Coronary artery (tissue), 2 donors: ENCODE results near the gene MAVS.

Experiments used
- DNase-seq: peaks from one replicate; pipeline ENCODE4 v3.0.0-alpha.2; 2017; ENCODE audit warnings: low spot score
- H3K27ac ChIP-seq, 2 donors: fragments of 200-600 bp; sonication (generic); one replicate each; pipeline ENCODE4 v1.5.1; 2016 to 2019
- H3K4me3 ChIP-seq: fragments of 200-600 bp; sonication (generic); 2 replicates; pipeline ENCODE4 v1.5.1; 2016; ENCODE audit warnings: mild to moderate bottlenecking, moderate library complexity
- CTCF ChIP-seq: fragments of 200-600 bp; sonication (generic); IDR thresholded peaks from one replicate; pipeline ENCODE4 v1.5.1; 2019; ENCODE audit warnings: antibody characterized with exemption

Gene MAVS

GRCh38 chr20:3814928-3815495 lies 31.6 kb upstream of the MAVS start:
- no peak for TF ChIP-seq CTCF
- DNase-seq = no peak
- Histone ChIP-seq H3K27ac (no peak overlapping the region), H3K4me3 (no peak overlapping the region)

- no peak for TF ChIP-seq CTCF
- DNase-seq = no peak
- Histone ChIP-seq H3K4me3 (no peak overlapping the region), H3K27ac (no peak overlapping the region)
These were observed 30.8 kb upstream of the MAVS start for GRCh38 chr20:3815703-3816315.

GRCh38 chr20:3818155-3819151 lies 28.2 kb upstream of the MAVS start:
- Histone ChIP-seq H3K4me3 (no peak overlapping the region), H3K27ac (peak overlapping the region in 1 of 2 donors; percentile 69)
- DNase-seq = no peak
- peak; percentile 19 for TF ChIP-seq CTCF

GRCh38 chr20:3819411-3820047 lies 27.1 kb upstream of the MAVS start:
- peak; percentile 76 for DNase-seq
- no peak for TF ChIP-seq CTCF
- H3K27ac ChIP-seq = peak overlapping the region; percentile 95 to 98
- peak overlapping the region; percentile 87 for H3K4me3 ChIP-seq

- peak; percentile 100 for TF ChIP-seq CTCF
- DNase-seq = peak; percentile 97
- Histone ChIP-seq H3K27ac (peak within 1 kb of the TSS; percentile 95 to 98), H3K4me3 (peak within 1 kb of the TSS; percentile 87)
These were observed 26.4 kb upstream of the MAVS start, which contains the start of gene AP5S1 for GRCh38 chr20:3820048-3820900. AP5S1 (plus strand) TSS chr20:3820547; CDS start chr20:3822118, 1,571 bp downstream.
